Prostate gland (tissue), 2 donors: ENCODE measurements around the gene GRB10.

Source experiments
- POLR2A ChIP-seq: fragments of 450-650 bp; IDR thresholded peaks from one replicate; pipeline ENCODE4 v1.6.1; 2016; ENCODE audit warnings: antibody characterized with exemption, mild to moderate bottlenecking
- TF ChIP-seq, protein P1 (sequence below), 4 experiments: fragments of 200-600 bp in 2 of 4; fragments of 450-650 bp in 2 of 4; sonication (generic) in 2 of 4; IDR thresholded peaks; 1 replicate in 3 of 4; 2 replicates in 1 of 4; pipeline ENCODE4 v1.5.1; 2016 to 2019; ENCODE audit warnings: antibody characterized with exemption in 4 of 4, mild to moderate bottlenecking in 2 of 4, moderate library complexity in 2 of 4

DNA sequence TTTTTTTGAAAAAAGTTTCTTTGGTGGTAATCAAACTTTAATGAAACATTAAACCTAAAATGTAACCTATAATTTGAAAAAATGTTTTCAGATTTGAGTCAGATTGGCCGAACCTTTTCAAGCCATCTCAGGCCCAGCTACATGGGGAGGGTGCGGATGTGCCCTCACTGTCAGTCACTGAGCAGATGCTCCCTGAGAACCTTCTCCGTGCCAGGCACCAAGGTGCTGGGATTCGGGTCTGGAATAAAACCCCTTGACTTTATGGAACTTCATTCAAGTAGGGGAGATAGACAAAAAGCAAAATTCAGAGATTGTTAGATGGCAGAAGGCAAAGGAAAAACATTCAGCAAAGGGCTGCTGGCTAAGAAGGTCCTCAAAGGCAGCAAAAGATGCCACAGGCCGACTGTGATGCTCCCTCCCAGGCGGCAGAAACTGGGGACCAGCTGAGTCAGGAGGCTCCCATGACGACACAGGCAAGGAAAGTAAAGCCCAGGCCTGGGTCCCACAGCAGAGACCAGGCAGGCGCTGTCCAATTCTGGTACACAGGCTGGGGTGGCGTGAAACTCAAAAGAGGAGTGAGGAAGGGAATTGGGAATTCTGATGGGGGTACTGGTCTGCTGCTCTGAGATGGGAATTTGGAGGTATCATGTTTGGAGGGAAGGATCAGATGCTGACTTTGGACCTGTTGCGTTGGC, 135.3 kb downstream of the GRB10 start:
- TF ChIP-seq, protein P1, sequence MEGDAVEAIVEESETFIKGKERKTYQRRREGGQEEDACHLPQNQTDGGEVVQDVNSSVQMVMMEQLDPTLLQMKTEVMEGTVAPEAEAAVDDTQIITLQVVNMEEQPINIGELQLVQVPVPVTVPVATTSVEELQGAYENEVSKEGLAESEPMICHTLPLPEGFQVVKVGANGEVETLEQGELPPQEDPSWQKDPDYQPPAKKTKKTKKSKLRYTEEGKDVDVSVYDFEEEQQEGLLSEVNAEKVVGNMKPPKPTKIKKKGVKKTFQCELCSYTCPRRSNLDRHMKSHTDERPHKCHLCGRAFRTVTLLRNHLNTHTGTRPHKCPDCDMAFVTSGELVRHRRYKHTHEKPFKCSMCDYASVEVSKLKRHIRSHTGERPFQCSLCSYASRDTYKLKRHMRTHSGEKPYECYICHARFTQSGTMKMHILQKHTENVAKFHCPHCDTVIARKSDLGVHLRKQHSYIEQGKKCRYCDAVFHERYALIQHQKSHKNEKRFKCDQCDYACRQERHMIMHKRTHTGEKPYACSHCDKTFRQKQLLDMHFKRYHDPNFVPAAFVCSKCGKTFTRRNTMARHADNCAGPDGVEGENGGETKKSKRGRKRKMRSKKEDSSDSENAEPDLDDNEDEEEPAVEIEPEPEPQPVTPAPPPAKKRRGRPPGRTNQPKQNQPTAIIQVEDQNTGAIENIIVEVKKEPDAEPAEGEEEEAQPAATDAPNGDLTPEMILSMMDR (IDR thresholded peaks at IDR 0.05): no peak
- no peak for TF ChIP-seq POLR2A
